ENCODE results near the gene UCP2. TPM values are rescaled to one million over a fixed set of nuclear protein-coding genes. Genes with fewer than 3 reads are reported as not detected.
A peak's percentile ranks its signal among the peaks of the same experiment; 100 is the strongest.

The UCP2 gene
- total and polyA plus RNA-seq, 8 donors = 15.2 to 111 (median 45.6) TPM

- DNase-seq = peak in 1 of 2 donors; percentile 68
- 74 to 79% (median 77%) methylated on average over 2 of the region's 2 CpGs for WGBS, 5 donors
- peak overlapping the region in 1 of 5 donors; percentile 24 for H3K27ac ChIP-seq
Measured at GRCh38 chr11:73995247-73995646, 12.6 kb upstream of the UCP2 start.

DNA sequence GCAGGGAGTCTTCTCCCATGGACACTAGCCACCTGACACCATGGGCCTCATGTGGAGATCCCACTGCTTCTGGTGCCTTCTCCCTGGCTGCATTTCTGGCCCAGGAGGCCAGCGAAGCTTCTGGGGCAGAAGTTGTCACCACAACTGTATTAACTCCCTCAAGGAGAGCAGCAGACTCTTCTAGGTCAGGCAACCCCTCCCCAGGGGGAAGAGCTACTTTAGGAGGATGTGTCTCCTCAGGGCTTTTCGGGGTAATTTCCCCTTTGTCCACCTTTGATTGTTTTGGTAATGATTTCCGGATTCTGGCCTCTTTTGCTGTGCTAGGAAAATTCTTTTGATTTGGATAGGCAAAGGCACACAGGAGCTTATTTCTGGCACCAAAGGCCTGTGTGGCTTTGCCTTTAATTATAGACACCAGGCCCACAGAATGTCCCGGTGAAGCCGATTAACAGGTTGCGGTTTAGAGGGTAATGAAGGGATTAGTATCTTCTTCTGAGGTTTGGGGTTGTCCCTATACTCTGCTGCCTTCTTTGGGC is 8.9 kb upstream of the UCP2 start:
- no peak for DNase-seq
- TF ChIP-seq CTCF (IDR thresholded peaks at IDR 0.05) (no peak), EP300 (IDR thresholded peaks at IDR 0.05) (no peak)
- Histone ChIP-seq H3K27ac (no peak overlapping the region), H3K4me1 (no peaks in the 10 kb centered on the region), H3K27me3 (no peaks in the 10 kb centered on the region), H3K9me3 (no peaks in the 10 kb centered on the region), H3K36me3 (no peaks in the 10 kb centered on the region), H3K4me3 (no peak overlapping the region)
- WGBS, 5 donors = 84 to 91% (median 86%) methylated on average over 6 of the region's 6 CpGs
- intact Hi-C loops (cut with DNase I; ENCODE audit: low total_unique reads) = no loop called here

More at GRCh38 chr11:73995247-73995646, 12.6 kb upstream of the UCP2 start:
- intact Hi-C loops (cut with DNase I; ENCODE audit: low total_unique reads) = no loop called here
- Histone ChIP-seq H3K4me1 (no peaks in the 10 kb centered on the region), H3K27me3 (no peaks in the 10 kb centered on the region), H3K4me3 (no peak overlapping the region), H3K9me3 (no peaks in the 10 kb centered on the region), H3K36me3 (no peaks in the 10 kb centered on the region)
- no peak for TF ChIP-seq CTCF (IDR thresholded peaks at IDR 0.05)
- no peak for TF ChIP-seq POLR2AphosphoS5 (IDR thresholded peaks at IDR 0.05)
- TF ChIP-seq EP300 (IDR thresholded peaks at IDR 0.05) = no peak
- no peak for TF ChIP-seq POLR2A (IDR thresholded peaks at IDR 0.05)

- intact Hi-C loops (cut with DNase I; ENCODE audit: low total_unique reads) = no loop called here
- TF ChIP-seq POLR2AphosphoS5 (IDR thresholded peaks at IDR 0.05) (no peak), CTCF (IDR thresholded peaks at IDR 0.05) (no peak), EP300 (IDR thresholded peaks at IDR 0.05) (no peak), POLR2A (IDR thresholded peaks at IDR 0.05) (no peak)
- H3K27ac ChIP-seq = no peak overlapping the region
- no peaks in the 10 kb centered on the region for H3K36me3 ChIP-seq
- H3K9me3 ChIP-seq = no peaks in the 10 kb centered on the region
- H3K4me1 ChIP-seq = no peaks in the 10 kb centered on the region
- H3K27me3 ChIP-seq = no peaks in the 10 kb centered on the region
- 73 to 84% (median 79%) methylated on average over 2 of the region's 2 CpGs for WGBS, 5 donors
- no peak overlapping the region for H3K4me3 ChIP-seq
- no peak for DNase-seq
Measured at GRCh38 chr11:73990730-73991129, 8.1 kb upstream of the UCP2 start.

DNA sequence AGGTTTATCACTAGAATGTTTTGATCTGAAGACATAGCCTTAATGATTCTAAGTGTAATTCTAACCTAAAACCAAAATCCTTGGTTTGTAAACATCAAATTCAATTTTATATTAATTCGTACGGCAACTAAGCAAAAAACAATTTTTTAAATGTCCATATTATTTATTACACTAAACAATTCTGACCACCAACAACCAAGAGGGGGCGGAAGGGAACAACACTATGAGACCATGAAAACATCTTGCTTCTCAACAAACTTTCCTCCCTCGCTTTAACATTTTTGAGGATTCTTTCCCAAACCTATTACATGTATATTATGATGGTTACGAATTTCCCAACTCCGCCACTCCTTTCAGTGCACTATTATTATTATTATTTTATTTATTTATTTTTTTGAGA is 6.5 kb upstream of the UCP2 start:
- no peak for DNase-seq
- Histone ChIP-seq H3K27me3 (no peaks in the 10 kb centered on the region), H3K9me3 (no peaks in the 10 kb centered on the region), H3K36me3 (no peaks in the 10 kb centered on the region), H3K4me3 (no peak overlapping the region), H3K27ac (no peak overlapping the region), H3K4me1 (peaks cover 0 to 4% (median under 1%) of the 10 kb centered on the region in 4 donors)
- 84 to 97% (median 91%) methylated on average over 6 of the region's 6 CpGs for WGBS, 5 donors
- intact Hi-C loops (cut with DNase I; ENCODE audit: low total_unique reads) = no loop called here
- TF ChIP-seq EP300 (IDR thresholded peaks at IDR 0.05) (no peak), POLR2A (IDR thresholded peaks at IDR 0.05) (no peak), CTCF (IDR thresholded peaks at IDR 0.05) (no peak), POLR2AphosphoS5 (IDR thresholded peaks at IDR 0.05) (no peak)
